ENCODE results near the gene MEAF6.
"Not testable (repeated sequence)": the region's sequence is repeated elsewhere in the genome, so short reads cannot be mapped to it uniquely, and the experiment has no call there.

The MEAF6 gene

DNA sequence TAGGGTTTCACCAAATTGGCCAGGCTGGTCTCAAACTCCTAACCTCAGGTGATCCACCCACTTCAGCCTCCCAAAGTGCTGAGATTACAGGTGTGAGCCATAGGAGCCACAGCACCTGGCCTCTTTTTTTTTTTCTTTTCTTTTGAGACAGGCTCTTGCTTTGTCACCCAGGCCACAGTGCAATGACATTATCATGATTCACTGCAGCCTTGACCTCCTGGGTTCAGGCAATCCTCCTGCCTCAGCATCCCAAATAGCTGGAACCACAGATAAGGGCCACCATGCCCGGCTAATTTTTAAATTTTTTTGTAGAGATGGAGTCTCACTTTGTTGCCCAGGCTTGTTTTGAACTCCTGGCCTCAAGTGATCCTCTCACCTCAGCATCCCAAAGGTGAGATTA, 15.3 kb upstream of the MEAF6 start:
- not testable (repeated sequence) for DNase-seq

GRCh38 chr1:37519613-37520012, 5.0 kb upstream of the MEAF6 start:
- no peak for DNase-seq

DNA sequence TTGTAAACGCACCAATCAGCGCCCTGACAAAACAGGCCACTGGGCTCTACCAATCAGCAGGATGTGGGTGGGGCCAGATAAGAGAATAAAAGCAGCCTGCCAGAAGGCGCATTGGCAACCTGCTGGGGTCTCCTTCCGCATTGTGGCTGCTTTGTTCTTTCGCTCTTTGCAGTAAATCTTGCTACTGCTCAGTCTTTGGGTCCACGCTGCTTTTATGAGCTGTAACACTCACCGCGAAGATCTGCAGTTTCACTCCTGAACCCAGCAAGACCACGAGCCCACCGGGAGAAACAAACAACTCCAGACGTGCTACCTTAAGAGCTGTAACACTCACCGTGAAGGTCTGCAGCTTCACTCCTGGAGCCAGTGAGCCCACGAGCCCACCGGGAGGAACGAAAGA, 4.4 kb upstream of the MEAF6 start:
- peak; percentile 23 for DNase-seq

DNA sequence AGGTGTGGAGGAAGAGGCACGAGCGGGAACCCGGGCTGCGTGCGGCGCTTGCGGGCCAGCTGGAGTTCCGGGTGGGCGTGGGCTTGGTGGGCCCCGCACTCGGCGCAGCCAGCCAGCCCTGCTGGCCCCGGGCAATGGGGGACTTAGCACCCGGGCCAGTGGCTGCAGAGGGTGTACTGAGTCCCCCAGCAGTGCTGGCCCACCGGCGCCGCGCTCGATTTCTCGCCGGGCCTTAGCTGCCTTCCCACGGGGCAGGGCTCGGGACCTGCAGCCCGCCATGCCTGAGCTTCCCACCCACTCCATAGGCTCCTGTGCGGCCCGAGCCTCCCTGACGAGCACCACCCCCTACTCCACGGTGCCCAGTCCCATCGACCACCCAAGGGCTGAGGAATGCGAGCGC, 3.7 kb upstream of the MEAF6 start:
- not testable (repeated sequence) for DNase-seq

GRCh38 chr1:37517569-37517968, 3.0 kb upstream of the MEAF6 start:
- no peak for DNase-seq

- DNase-seq: no peak
These were observed 844 bp upstream of the MEAF6 start for GRCh38 chr1:37515185-37516034.

GRCh38 chr1:37513795-37514349, 694 bp downstream of the MEAF6 start:
- DNase-seq: peak; percentile 73

DNA sequence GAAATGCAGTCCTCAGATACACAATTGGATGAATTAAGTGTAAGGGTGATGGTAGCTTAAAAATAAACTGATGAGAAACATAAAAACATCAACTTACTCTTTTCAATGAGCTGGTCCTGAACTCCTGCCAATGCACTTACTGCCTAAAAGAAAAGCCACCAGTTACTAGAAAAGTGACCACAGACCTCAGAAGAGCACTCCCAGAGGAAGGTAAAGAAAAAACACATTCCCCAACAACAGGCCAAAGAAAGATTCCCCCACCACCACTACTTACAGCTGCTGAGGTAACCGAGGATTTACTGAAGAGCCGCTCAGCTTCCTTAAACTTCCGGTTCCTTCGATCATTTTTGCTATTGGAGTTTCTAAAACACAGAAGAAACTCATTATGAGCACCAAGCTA, 5.4 kb downstream of the MEAF6 start:
- DNase-seq: no peak

DNA sequence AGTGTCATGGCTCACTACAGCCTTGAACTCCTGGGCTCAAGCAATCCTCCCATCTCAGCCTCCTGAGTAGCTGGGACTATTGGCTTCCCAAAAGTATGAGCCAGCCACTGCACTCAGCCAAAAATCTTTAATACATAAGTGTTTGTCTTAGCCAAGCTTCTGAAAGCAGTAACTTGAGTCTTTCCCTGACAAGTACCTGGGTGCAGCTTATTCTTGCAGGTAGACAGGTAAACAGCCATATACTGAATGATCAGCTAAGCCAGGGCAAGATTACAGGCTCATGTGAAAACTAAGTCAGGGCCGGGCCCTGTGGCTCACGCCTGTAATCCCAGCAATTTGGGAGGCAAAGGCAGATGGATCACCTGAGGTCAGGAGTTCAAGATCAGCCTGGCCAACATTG, 7.8 kb downstream of the MEAF6 start:
- no peak for DNase-seq

DNA sequence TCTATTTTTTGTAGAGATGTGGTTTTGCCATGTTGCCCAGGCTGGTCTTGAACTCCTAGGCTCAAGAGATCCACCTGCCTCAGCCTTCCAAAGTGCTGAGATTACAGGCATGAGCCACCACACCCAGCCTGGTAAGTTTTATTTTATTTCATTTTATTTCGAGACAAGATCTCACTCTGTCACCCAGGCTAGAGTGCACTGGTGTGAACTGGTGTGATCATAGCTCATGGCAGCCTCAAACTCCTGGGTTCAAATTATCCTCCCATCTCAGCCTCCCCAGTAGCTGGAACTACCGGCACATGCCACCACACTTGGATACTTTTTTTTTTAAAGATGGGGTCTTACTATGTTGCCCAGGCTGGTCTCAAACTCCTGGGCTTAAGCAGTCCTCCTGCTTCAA, 11.8 kb downstream of the MEAF6 start:
- not testable (repeated sequence) for DNase-seq

DNA sequence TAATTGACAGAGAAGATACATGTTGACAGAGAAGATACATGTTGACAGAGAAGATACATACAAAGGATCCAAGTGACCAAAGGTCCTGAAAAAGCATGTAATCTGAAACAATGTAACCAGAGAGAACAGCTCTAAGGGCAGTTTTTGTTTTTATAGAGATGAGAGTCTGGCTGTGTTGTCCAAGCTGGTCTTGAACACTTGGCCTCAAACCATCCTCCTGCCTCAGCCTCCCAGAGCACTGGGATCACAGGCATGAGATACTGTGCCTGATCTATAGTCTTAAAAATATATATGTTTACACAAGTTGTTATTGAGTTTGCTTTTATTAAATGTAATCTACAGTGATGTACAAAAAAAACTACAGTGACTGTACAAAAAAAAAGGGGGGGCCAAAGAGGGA, 12.5 kb downstream of the MEAF6 start:
- DNase-seq: no peak

DNA sequence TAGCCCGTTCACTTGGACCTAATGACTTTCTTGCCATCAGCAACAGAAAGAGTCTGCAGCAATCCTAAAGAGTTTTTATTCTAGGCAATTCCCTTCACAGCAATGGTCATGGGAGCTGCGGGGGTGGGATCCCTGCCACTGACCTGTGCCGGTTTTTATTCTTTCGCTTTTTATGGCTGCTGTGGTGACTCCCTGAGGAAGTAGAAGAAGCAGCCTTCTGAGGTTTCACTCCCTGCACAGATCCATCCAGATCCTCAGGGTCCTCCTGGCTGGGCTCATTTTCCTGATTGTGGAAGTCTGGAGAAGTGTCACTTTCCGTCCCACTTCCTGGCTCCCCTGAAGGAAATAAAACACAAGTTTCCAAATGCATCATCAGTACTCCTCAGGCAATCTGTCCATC, 12.9 kb downstream of the MEAF6 start:
- DNase-seq: no peak

- no peak for DNase-seq
These were observed 15.5 kb downstream of the MEAF6 start for GRCh38 chr1:37498872-37499617.

GRCh38 chr1:37497832-37498231, 16.7 kb downstream of the MEAF6 start:
- no peak for DNase-seq

- DNase-seq: no peak
These were observed 18.7 kb downstream of the MEAF6 start for GRCh38 chr1:37495875-37496274.

- DNase-seq: no peak
These were observed 21.0 kb downstream of the MEAF6 start for GRCh38 chr1:37493336-37494098.

- no peak for DNase-seq
These were observed 27.0 kb downstream of the MEAF6 start for GRCh38 chr1:37487619-37487984.

GRCh38 chr1:37486680-37487618, 27.6 kb downstream of the MEAF6 start:
- peak; percentile 77 for DNase-seq

DNA sequence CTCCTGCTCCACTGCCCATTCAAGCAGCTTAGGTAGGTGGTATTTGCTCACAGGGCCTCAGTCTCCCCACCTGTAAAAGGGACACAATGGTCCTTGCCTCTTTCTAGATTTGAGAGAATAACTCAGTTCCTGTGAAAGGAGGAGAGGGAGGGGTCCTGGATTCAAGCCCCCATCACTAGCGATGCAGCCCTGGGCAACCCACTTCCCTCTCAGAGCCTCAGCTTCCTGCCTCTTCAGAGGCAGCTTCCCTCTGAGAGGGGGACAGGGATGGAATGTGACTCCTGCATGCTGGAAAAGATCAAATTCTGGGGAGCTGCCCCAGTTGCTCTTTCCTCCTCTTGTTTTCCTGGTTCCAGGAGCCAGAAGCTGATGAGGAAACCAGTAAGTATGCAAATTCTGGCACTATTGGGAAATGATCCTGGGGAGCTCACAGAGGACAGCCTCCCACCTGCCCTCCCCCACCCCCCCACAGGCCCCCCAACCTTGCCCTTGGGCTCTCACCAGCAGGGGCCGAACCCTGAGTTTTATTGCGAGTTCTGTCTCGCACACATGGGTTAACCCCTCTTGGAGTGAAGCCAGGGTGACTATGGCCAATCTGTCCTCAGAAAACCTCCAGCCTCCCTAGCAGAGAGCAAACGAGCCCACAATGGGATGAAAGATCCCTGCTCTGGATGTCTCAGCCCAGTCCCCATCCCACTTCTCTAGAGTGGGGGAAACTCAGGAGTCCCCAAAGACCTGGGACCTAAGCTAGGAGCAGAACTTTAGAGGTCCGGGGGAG, 28.5 kb downstream of the MEAF6 start:
- no peak for DNase-seq

- no peak for DNase-seq
These were observed 30.1 kb downstream of the MEAF6 start for GRCh38 chr1:37484325-37485051.

DNA sequence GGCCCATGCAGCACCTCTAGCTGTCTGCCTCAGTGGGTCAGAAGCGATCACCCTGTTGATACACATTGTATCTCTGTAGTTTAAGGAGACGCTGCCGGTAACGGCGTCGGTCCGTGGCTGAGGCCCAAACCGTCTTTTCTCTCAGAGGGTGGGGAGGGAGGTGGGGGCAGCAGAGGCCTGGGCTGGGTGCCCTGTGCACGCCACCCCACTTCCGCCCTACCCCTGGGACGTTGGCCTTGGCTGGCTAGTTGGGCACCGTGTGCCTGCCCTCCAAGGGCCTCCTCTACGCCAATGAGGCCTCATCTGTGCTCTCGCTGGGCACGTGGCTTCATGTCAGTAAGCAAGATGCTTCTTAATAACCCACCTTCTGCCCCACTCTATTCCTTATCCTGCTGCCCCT, 30.8 kb downstream of the MEAF6 start:
- DNase-seq: no peak

Measured in activated naive CD4-positive, alpha-beta T cell treated with anti-CD3 and anti-CD28 coated beads, Interleukin-2, amount 50 U/mL, for 16 hours (primary cell).